H1 (cell line): Measurements from ENCODE around the gene CEACAM1. TPM values are rescaled to one million over a fixed set of nuclear protein-coding genes. Genes with fewer than 3 reads are reported as not detected.
A peak's percentile ranks its signal among the peaks of the same experiment; 100 is the strongest.

Experiments
- KDM1A ChIP-seq: fragments of 200-600, 300-600 bp; sonication (generic); IDR thresholded peaks from 2 replicates; pipeline ENCODE4 v1.7.1; 2016; ENCODE audit warnings: mild to moderate bottlenecking, low read length, borderline replicate concordance
- NANOG ChIP-seq: IDR thresholded peaks from 2 replicates; pipeline ENCODE4 v1.6.1; 2011; ENCODE audit warnings: low read length, low read depth, mild to moderate bottlenecking, inconsistent platforms; ENCODE audit not compliant: insufficient read depth, poor library complexity, severe bottlenecking
- SP1 ChIP-seq: IDR thresholded peaks from 2 replicates; pipeline ENCODE4 v1.6.1; 2011; ENCODE audit warnings: low read depth, low read length
- TEAD4 ChIP-seq: IDR thresholded peaks from 2 replicates; pipeline ENCODE4 v1.6.1; 2012; ENCODE audit warnings: low read depth, low read length, inconsistent platforms, mixed read lengths
- polyA plus RNA-seq, 7 experiments: library from polyadenylated mRNA; depleted of rRNA in 3 of 7; stranded (reverse) in 5 of 7; unstranded in 2 of 7; fragments of >200 nt in 5 of 7; fragments of 200-250 nt in 2 of 7; gene quantifications; 1 replicate in 5 of 7; 2 replicates in 1 of 7; 4 replicates in 1 of 7; pipeline versions ENCODE4 v1.2.1 to v1.2.3, GENCODE V29; 2011 to 2013; ENCODE audit warnings: missing spikeins in 2 of 7, mixed read lengths in 2 of 7
- total RNA-seq: library from RNA; stranded (reverse); fragmentation: NEBNext Ultra II Directional; extraction: Animal tissue kit (Norgen Biotek cat#: 25700); gene quantifications from 2 replicates; pipeline ENCODE4 v1.2.1, GENCODE V29; 2021
- TF ChIP-seq, protein P1 (sequence below): fragments of 300-600 bp; sonication (generic); IDR thresholded peaks from 2 replicates; pipeline ENCODE4 v1.7.1; 2012; ENCODE audit warnings: low read length, moderate library complexity, mild to moderate bottlenecking, inconsistent platforms; ENCODE audit not compliant: insufficient replicate concordance

CEACAM1 gene
- total and polyA plus RNA-seq, 2 of the 8 experiments (the other 6 are each of a cell fraction or from before 2014, with no cell fraction given): 1.8 to 3.6 TPM

- TF ChIP-seq, protein P1, sequence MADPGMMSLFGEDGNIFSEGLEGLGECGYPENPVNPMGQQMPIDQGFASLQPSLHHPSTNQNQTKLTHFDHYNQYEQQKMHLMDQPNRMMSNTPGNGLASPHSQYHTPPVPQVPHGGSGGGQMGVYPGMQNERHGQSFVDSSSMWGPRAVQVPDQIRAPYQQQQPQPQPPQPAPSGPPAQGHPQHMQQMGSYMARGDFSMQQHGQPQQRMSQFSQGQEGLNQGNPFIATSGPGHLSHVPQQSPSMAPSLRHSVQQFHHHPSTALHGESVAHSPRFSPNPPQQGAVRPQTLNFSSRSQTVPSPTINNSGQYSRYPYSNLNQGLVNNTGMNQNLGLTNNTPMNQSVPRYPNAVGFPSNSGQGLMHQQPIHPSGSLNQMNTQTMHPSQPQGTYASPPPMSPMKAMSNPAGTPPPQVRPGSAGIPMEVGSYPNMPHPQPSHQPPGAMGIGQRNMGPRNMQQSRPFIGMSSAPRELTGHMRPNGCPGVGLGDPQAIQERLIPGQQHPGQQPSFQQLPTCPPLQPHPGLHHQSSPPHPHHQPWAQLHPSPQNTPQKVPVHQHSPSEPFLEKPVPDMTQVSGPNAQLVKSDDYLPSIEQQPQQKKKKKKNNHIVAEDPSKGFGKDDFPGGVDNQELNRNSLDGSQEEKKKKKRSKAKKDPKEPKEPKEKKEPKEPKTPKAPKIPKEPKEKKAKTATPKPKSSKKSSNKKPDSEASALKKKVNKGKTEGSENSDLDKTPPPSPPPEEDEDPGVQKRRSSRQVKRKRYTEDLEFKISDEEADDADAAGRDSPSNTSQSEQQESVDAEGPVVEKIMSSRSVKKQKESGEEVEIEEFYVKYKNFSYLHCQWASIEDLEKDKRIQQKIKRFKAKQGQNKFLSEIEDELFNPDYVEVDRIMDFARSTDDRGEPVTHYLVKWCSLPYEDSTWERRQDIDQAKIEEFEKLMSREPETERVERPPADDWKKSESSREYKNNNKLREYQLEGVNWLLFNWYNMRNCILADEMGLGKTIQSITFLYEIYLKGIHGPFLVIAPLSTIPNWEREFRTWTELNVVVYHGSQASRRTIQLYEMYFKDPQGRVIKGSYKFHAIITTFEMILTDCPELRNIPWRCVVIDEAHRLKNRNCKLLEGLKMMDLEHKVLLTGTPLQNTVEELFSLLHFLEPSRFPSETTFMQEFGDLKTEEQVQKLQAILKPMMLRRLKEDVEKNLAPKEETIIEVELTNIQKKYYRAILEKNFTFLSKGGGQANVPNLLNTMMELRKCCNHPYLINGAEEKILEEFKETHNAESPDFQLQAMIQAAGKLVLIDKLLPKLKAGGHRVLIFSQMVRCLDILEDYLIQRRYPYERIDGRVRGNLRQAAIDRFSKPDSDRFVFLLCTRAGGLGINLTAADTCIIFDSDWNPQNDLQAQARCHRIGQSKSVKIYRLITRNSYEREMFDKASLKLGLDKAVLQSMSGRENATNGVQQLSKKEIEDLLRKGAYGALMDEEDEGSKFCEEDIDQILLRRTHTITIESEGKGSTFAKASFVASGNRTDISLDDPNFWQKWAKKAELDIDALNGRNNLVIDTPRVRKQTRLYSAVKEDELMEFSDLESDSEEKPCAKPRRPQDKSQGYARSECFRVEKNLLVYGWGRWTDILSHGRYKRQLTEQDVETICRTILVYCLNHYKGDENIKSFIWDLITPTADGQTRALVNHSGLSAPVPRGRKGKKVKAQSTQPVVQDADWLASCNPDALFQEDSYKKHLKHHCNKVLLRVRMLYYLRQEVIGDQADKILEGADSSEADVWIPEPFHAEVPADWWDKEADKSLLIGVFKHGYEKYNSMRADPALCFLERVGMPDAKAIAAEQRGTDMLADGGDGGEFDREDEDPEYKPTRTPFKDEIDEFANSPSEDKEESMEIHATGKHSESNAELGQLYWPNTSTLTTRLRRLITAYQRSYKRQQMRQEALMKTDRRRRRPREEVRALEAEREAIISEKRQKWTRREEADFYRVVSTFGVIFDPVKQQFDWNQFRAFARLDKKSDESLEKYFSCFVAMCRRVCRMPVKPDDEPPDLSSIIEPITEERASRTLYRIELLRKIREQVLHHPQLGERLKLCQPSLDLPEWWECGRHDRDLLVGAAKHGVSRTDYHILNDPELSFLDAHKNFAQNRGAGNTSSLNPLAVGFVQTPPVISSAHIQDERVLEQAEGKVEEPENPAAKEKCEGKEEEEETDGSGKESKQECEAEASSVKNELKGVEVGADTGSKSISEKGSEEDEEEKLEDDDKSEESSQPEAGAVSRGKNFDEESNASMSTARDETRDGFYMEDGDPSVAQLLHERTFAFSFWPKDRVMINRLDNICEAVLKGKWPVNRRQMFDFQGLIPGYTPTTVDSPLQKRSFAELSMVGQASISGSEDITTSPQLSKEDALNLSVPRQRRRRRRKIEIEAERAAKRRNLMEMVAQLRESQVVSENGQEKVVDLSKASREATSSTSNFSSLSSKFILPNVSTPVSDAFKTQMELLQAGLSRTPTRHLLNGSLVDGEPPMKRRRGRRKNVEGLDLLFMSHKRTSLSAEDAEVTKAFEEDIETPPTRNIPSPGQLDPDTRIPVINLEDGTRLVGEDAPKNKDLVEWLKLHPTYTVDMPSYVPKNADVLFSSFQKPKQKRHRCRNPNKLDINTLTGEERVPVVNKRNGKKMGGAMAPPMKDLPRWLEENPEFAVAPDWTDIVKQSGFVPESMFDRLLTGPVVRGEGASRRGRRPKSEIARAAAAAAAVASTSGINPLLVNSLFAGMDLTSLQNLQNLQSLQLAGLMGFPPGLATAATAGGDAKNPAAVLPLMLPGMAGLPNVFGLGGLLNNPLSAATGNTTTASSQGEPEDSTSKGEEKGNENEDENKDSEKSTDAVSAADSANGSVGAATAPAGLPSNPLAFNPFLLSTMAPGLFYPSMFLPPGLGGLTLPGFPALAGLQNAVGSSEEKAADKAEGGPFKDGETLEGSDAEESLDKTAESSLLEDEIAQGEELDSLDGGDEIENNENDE: peak; percentile 21
- TF ChIP-seq TEAD4 (peak; percentile 84), NANOG (peak; percentile 35), SP1 (peak; percentile 66; the same call in 1 of the 2 replicates), KDM1A (peak; percentile 55)
Measured at GRCh38 chr19:42473686-42474085, 54.6 kb downstream of the CEACAM1 start (continued).
